Testis (tissue), 2 donors: ENCODE results near the gene MGAT3.

ENCODE experiments used
- POLR2A ChIP-seq: fragments of 450-650 bp; IDR thresholded peaks from one replicate; pipeline ENCODE4 v1.6.1; 2017; ENCODE audit warnings: antibody characterized with exemption, mild to moderate bottlenecking, moderate library complexity
- TF ChIP-seq, protein P1 (sequence below), 3 experiments: fragments of 450-650 bp in 2 of 3; fragments of 200-600 bp in 1 of 3; sonication (generic) in 1 of 3; IDR thresholded peaks; one replicate each; pipeline ENCODE4 v1.5.1; 2016 to 2019; ENCODE audit warnings: antibody characterized with exemption in 3 of 3, mild to moderate bottlenecking in 2 of 3, moderate library complexity in 1 of 3

GRCh38 chr22:39500101-39500500 lies 43.3 kb downstream of the MGAT3 start:
- TF ChIP-seq, protein P1, sequence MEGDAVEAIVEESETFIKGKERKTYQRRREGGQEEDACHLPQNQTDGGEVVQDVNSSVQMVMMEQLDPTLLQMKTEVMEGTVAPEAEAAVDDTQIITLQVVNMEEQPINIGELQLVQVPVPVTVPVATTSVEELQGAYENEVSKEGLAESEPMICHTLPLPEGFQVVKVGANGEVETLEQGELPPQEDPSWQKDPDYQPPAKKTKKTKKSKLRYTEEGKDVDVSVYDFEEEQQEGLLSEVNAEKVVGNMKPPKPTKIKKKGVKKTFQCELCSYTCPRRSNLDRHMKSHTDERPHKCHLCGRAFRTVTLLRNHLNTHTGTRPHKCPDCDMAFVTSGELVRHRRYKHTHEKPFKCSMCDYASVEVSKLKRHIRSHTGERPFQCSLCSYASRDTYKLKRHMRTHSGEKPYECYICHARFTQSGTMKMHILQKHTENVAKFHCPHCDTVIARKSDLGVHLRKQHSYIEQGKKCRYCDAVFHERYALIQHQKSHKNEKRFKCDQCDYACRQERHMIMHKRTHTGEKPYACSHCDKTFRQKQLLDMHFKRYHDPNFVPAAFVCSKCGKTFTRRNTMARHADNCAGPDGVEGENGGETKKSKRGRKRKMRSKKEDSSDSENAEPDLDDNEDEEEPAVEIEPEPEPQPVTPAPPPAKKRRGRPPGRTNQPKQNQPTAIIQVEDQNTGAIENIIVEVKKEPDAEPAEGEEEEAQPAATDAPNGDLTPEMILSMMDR (IDR thresholded peaks at IDR 0.05) = no peak
- TF ChIP-seq POLR2A = no peak
